ENCODE data around the gene FXR2. TPM values are rescaled to one million over a fixed set of nuclear protein-coding genes. Genes with fewer than 3 reads are reported as not detected.

Gene FXR2
- total RNA-seq, 1 experiment from 2014 or later: 61.5 TPM

- peak; percentile 50 to 83 for DNase-seq
- ChIA-PET POLR2A (ENCODE audit: unreplicated experiment) (interaction anchor here (0.6 to 1.0 kb wide), 3 partner anchors 10 to 184 kb away, joined by 6 to 11 read pairs (median 10); partner anchors contain the start of gene MPDU1), CTCF (interaction anchor here (0.7 kb wide), 1 partner anchor 310 kb away, joined by 3 read pairs; no protein-coding TSS in a partner anchor)
- H3K36me3 ChIP-seq (ENCODE audit: low read depth): peaks cover 35% of the 10 kb centered on the region
- H3K4me1 ChIP-seq (replicated peaks; ENCODE audit: insufficient read depth): peaks cover 39% of the 10 kb centered on the region
- no peaks in the 10 kb centered on the region for H3K27me3 ChIP-seq (ENCODE audit: insufficient read depth, low read depth)
- peaks cover 49% of the 10 kb centered on the region for H4K20me1 ChIP-seq (ENCODE audit: insufficient read depth)
- H3K27ac ChIP-seq: peak overlapping the region; percentile 90
- TF ChIP-seq CTCF (conservative IDR thresholded peaks at IDR 0.05) (no peak), EZH2 (IDR thresholded peaks at IDR 0.05; ENCODE audit: low read depth) (no peak)
- H3K9me3 ChIP-seq (ENCODE audit: insufficient read depth, low read depth): no peaks in the 10 kb centered on the region
- H2AFZ ChIP-seq: no peak overlapping the region
- BruUV-seq (replicated peaks): no TSS peak
- peak overlapping the region; percentile 91 for H3K4me3 ChIP-seq
- H3K9me2 ChIP-seq (ENCODE audit: insufficient read depth): no peaks in the 10 kb centered on the region
- peaks cover 59% of the 10 kb centered on the region for H3F3A ChIP-seq (ENCODE audit: insufficient read depth, low read depth)
- H3K4me2 ChIP-seq: peak overlapping the region; percentile 93
- H3K79me2 ChIP-seq (ENCODE audit: low read depth): peaks cover 51% of the 10 kb centered on the region
- intact Hi-C loops (cut with micrococcal nuclease; ENCODE audit: unreplicated experiment): loop anchor here (2.0 to 5.0 kb wide), 3 partner anchors 13 to 171 kb away; partner anchors contain the start of genes FXR2 and TMEM256
Measured at GRCh38 chr17:7573324-7574080, 41.2 kb downstream of the FXR2 start.

- ChIA-PET POLR2A (ENCODE audit: unreplicated experiment) (interaction anchor here (0.6 to 1.0 kb wide), 2 partner anchors 12 to 183 kb away, joined by 6 to 11 read pairs; no protein-coding TSS in a partner anchor), CTCF (no interaction called here)
- H3K9me3 ChIP-seq (ENCODE audit: insufficient read depth, low read depth): no peaks in the 10 kb centered on the region
- TF ChIP-seq EZH2 (IDR thresholded peaks at IDR 0.05; ENCODE audit: low read depth): no peak
- no peak for TF ChIP-seq CTCF (conservative IDR thresholded peaks at IDR 0.05)
- H3K4me2 ChIP-seq: peak overlapping the region; percentile 93
- intact Hi-C loops (cut with micrococcal nuclease; ENCODE audit: unreplicated experiment): loop anchor here (1.0 to 5.0 kb wide), 4 partner anchors 14 to 170 kb away; partner anchors contain the start of genes FXR2 and TMEM256
- peak overlapping the region; percentile 91 for H3K4me3 ChIP-seq
- no peaks in the 10 kb centered on the region for H3K27me3 ChIP-seq (ENCODE audit: insufficient read depth, low read depth)
- H3F3A ChIP-seq (ENCODE audit: insufficient read depth, low read depth): peaks cover 51% of the 10 kb centered on the region
- peaks cover 33% of the 10 kb centered on the region for H3K4me1 ChIP-seq (replicated peaks; ENCODE audit: insufficient read depth)
- peaks cover 32% of the 10 kb centered on the region for H3K36me3 ChIP-seq (ENCODE audit: low read depth)
- no peak overlapping the region for H2AFZ ChIP-seq
- peaks cover 41% of the 10 kb centered on the region for H4K20me1 ChIP-seq (ENCODE audit: insufficient read depth)
- DNase-seq: peak; percentile 96 to 100
- peak overlapping the region; percentile 90 for H3K27ac ChIP-seq
- H3K9me2 ChIP-seq (ENCODE audit: insufficient read depth): no peaks in the 10 kb centered on the region
- BruUV-seq (replicated peaks): TSS peak; percentile 4
- H3K79me2 ChIP-seq (ENCODE audit: low read depth): peaks cover 49% of the 10 kb centered on the region
Measured at GRCh38 chr17:7572588-7573323, 41.9 kb downstream of the FXR2 start.

- Histone ChIP-seq H3K4me1 (replicated peaks; ENCODE audit: insufficient read depth) (peaks cover 30% of the 10 kb centered on the region), H3K27me3 (ENCODE audit: insufficient read depth, low read depth) (no peaks in the 10 kb centered on the region), H3K9me3 (ENCODE audit: insufficient read depth, low read depth) (no peaks in the 10 kb centered on the region), H3K36me3 (ENCODE audit: low read depth) (peaks cover 30% of the 10 kb centered on the region), H3K79me2 (ENCODE audit: low read depth) (peaks cover 47% of the 10 kb centered on the region), H2AFZ (peak overlapping the region; percentile 74; the same call in 1 of the 2 replicates), H3K4me3 (peak overlapping the region; percentile 64; the same call in 1 of the 2 replicates), H4K20me1 (ENCODE audit: insufficient read depth) (peaks cover 36% of the 10 kb centered on the region), H3F3A (ENCODE audit: insufficient read depth, low read depth) (peaks cover 46% of the 10 kb centered on the region), H3K9me2 (ENCODE audit: insufficient read depth) (no peaks in the 10 kb centered on the region), H3K4me2 (peak overlapping the region; percentile 92), H3K27ac (peak overlapping the region; percentile 68)
- ChIA-PET POLR2A (ENCODE audit: unreplicated experiment) (interaction anchor here (0.7 kb wide), 1 partner anchor 58 kb away, joined by 8 read pairs; the partner anchor contains the start of gene SHBG), CTCF (no interaction called here)
- DNase-seq: no peak
- BruUV-seq (replicated peaks): no TSS peak
- TF ChIP-seq EZH2 (IDR thresholded peaks at IDR 0.05; ENCODE audit: low read depth): no peak
- TF ChIP-seq CTCF (conservative IDR thresholded peaks at IDR 0.05): no peak
- intact Hi-C loops (cut with micrococcal nuclease; ENCODE audit: unreplicated experiment): loop anchor here (1.0 to 5.0 kb wide), 4 partner anchors 15 to 170 kb away; partner anchors contain the start of genes FXR2 and TMEM256
Measured at GRCh38 chr17:7572338-7572587, 42.4 kb downstream of the FXR2 start.

All from PC-9 (cell line).